Tibial artery (tissue), 4 donors: ENCODE data around the gene CITED2.

ENCODE experiments used
- DNase-seq, 2 donors: peaks; one replicate each; pipeline ENCODE4 v3.0.0-alpha.2; 2019
- H3K27ac ChIP-seq, 2 donors: fragments of 200-600 bp; sonication (generic) in 1 of 2; 1 replicate in 1 of 2; 2 replicates in 1 of 2; pipeline ENCODE4 v1.5.1; 2018 to 2019; ENCODE audit warnings: mild to moderate bottlenecking in 1 of 2
- H3K27me3 ChIP-seq, 2 donors: fragments of 200-600 bp; sonication (generic) in 1 of 2; one replicate each; pipeline versions ENCODE4 v1.5.1 to v1.6.0; 2016 to 2019
- H3K36me3 ChIP-seq, 3 donors: fragments of 200-600 bp; sonication (generic) in 2 of 3; one replicate each; pipeline ENCODE4 v1.5.1; 2016 to 2019; ENCODE audit warnings: mild to moderate bottlenecking in 2 of 3
- H3K4me1 ChIP-seq, 4 donors: fragments of 200-600 bp; sonication (generic) in 2 of 4; 1 replicate in 3 of 4; 2 replicates in 1 of 4; pipeline ENCODE4 v1.5.1; 2016 to 2019
- H3K4me3 ChIP-seq, 2 donors: fragments of 200-600 bp; sonication (generic) in 1 of 2; 1 replicate in 1 of 2; 2 replicates in 1 of 2; pipeline ENCODE4 v1.5.1; 2018 to 2019; ENCODE audit warnings: mild to moderate bottlenecking in 2 of 2
- H3K9me3 ChIP-seq, 3 donors: fragments of 200-600 bp; sonication (generic) in 1 of 3; one replicate each; pipeline ENCODE4 v1.5.1; 2016 to 2019
- CTCF ChIP-seq, 2 experiments: fragments of 200-600 bp in 1 of 2; fragments of 450-650 bp in 1 of 2; IDR thresholded peaks; one replicate each; pipeline ENCODE4 v1.5.1; 2017 to 2019; ENCODE audit warnings: antibody characterized with exemption in 2 of 2, mild to moderate bottlenecking in 1 of 2, moderate library complexity in 1 of 2
- intact Hi-C: fragments of 100-400 bp; cut with DNase I; formaldehyde crosslinking; loops from one replicate; pipeline ENCODE4 v1.15.0; 2023; ENCODE audit warnings: low total_unique reads

CITED2 gene

DNA sequence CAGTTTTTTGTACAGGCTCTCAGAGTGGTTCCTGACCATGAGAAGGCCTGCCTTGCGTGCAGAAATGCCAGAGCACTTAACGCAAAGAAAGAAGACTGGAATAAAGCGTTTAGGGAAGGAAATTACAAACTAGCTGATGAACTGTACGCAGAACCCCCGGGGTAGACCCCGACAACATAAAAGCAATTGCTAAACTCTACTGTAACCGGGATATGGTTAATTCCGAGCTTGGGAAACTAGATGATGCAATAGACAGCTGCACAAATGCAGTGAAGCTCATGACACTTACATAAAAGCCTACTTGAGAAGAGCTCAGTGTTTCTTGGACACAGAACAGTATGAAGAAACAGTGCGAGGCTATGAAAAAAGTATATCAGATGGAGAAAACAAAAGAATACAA is 35.7 kb downstream of the CITED2 start:
- H3K27ac ChIP-seq, result no peak overlapping the region
- H3K36me3 ChIP-seq, result no peaks in the 10 kb centered on the region
- TF ChIP-seq CTCF (IDR thresholded peaks at IDR 0.05), result no peak
- no peak for DNase-seq
- no peaks in the 10 kb centered on the region for H3K27me3 ChIP-seq
- peaks cover 0 to 32% (median 12%) of the 10 kb centered on the region in 4 donors for H3K4me1 ChIP-seq
- intact Hi-C loops, result no loop called here
- no peaks in the 10 kb centered on the region for H3K9me3 ChIP-seq
- H3K4me3 ChIP-seq, result no peak overlapping the region

GRCh38 chr6:139337830-139338229 is 36.6 kb downstream of the CITED2 start:
- no peaks in the 10 kb centered on the region for H3K27me3 ChIP-seq
- H3K4me3 ChIP-seq, result no peak overlapping the region
- peak in 1 of 2 donors; percentile 48 for DNase-seq
- no peaks in the 10 kb centered on the region for H3K9me3 ChIP-seq
- no peak for TF ChIP-seq CTCF (IDR thresholded peaks at IDR 0.05)
- H3K36me3 ChIP-seq, result no peaks in the 10 kb centered on the region
- intact Hi-C loops, result no loop called here
- H3K4me1 ChIP-seq, result peaks cover 0 to 34% (median 12%) of the 10 kb centered on the region in 4 donors
- H3K27ac ChIP-seq, result no peak overlapping the region

DNA sequence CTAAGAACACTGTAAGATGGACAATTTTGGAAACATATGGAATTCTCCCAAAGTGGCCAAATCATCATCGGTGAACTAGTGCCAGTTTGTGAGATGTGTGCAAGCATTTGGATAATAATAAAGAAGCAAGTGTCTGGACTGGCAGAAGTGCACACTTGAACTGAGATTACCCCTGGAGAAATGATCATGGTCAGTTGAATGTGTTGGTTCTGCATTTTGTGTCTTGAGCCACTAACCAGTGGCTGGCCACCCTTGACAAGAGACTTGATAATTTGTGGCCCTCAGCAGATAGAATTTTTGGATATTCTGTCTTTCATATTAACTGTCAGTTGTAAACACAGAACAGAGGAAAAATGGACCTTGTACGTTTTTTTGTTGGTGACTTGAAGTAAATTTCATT is 37.4 kb downstream of the CITED2 start:
- peak overlapping the region in 1 of 2 donors; percentile 21 for H3K27ac ChIP-seq

GRCh38 chr6:139336488-139336887 is 38.0 kb downstream of the CITED2 start:
- no peak for DNase-seq
- peak overlapping the region in 1 of 2 donors; percentile 21 for H3K27ac ChIP-seq
- H3K36me3 ChIP-seq, result no peaks in the 10 kb centered on the region
- H3K9me3 ChIP-seq, result no peaks in the 10 kb centered on the region
- no peaks in the 10 kb centered on the region for H3K27me3 ChIP-seq
- intact Hi-C loops, result no loop called here
- peaks cover 0 to 34% (median 12%) of the 10 kb centered on the region in 4 donors for H3K4me1 ChIP-seq
- no peak overlapping the region for H3K4me3 ChIP-seq
- no peak for TF ChIP-seq CTCF (IDR thresholded peaks at IDR 0.05)

More for the DNA sequence above, 37.4 kb downstream of the CITED2 start:
- Histone ChIP-seq H3K27me3 (no peaks in the 10 kb centered on the region), H3K4me1 (peaks cover 0 to 34% (median 12%) of the 10 kb centered on the region in 4 donors), H3K36me3 (no peaks in the 10 kb centered on the region), H3K4me3 (no peak overlapping the region), H3K9me3 (no peaks in the 10 kb centered on the region)
- no peak for TF ChIP-seq CTCF (IDR thresholded peaks at IDR 0.05)
- DNase-seq, result no peak
- intact Hi-C loops, result no loop called here

GRCh38 chr6:139335447-139336210 is 38.8 kb downstream of the CITED2 start:
- TF ChIP-seq CTCF (IDR thresholded peaks at IDR 0.05), result no peak
- Histone ChIP-seq H3K36me3 (no peaks in the 10 kb centered on the region), H3K9me3 (no peaks in the 10 kb centered on the region), H3K4me1 (peaks cover 0 to 34% (median 12%) of the 10 kb centered on the region in 4 donors), H3K27ac (peak overlapping the region; percentile 4 to 42), H3K4me3 (no peak overlapping the region), H3K27me3 (no peaks in the 10 kb centered on the region)
- no peak for DNase-seq
- intact Hi-C loops, result no loop called here
